HCT116 (cell line): ENCODE data around the gene SPATA3. TPM values are rescaled to one million over a fixed set of nuclear protein-coding genes. Genes with fewer than 3 reads are reported as not detected.

Experiments used
- ATAC-seq: fragments of 200-7000 bp; cut with Tn5 transposase; 2 replicates; pipeline ENCODE4 v1.9.1; 2020; ENCODE audit warnings: mild to moderate bottlenecking, moderate library complexity
- BruUV-seq: library from RNA; stranded (reverse); fragments of 400-500 nt; replicated peaks from 2 replicates; lab custom pipeline; 2021; lab: Mats Ljungman, UMichigan
- CTCF ChIA-PET: fragments of 300-600 bp; sonication (Branson Sonifier 250); formaldehyde crosslinking; loops from one replicate; lab custom pipeline; 2021; ENCODE audit warnings: antibody characterized with exemption; lab: Charles Lee
- POLR2A ChIA-PET: fragments of 300-600, 350-600 bp; sonication (Branson Sonifier 250); formaldehyde crosslinking; loops from one replicate; lab custom pipeline; 2021; ENCODE audit warnings: antibody characterized with exemption; lab: Charles Lee
- RAD21 ChIA-PET, 2 experiments: fragments of 300-600 bp; sonication (Branson Sonifier 250); formaldehyde crosslinking; loops; one replicate each; lab custom pipeline; 2023; ENCODE audit warnings: low total read pairs in 2 of 2; ENCODE audit not compliant: uncharacterized antibody in 2 of 2, unreplicated experiment in 2 of 2, low non-redundant PET in 1 of 2; lab: Charles Lee
- DNase-seq: peaks from one replicate; pipeline ENCODE4 v3.0.0-alpha.2; 2010; ENCODE audit warnings: low read depth, low spot score
- H2AFZ ChIP-seq: fragments of 200-600 bp; shearing (Covaris generic), sonication (generic); 2 replicates; pipeline ENCODE4 v1.6.1; 2017; ENCODE audit warnings: low read depth, mixed run types, mixed read lengths, antibody characterized with exemption, low read length; ENCODE audit not compliant: poor library complexity, severe bottlenecking
- H3K27ac ChIP-seq: 2 replicates; pipeline ENCODE4 v1.5.1; 2012; ENCODE audit warnings: low read depth, low read length
- H3K27me3 ChIP-seq: fragments of 200-600 bp; sonication (generic); 2 replicates; pipeline ENCODE4 v1.6.1; 2016; ENCODE audit warnings: mixed run types, low read length, mixed read lengths; ENCODE audit not compliant: insufficient read depth
- H3K36me3 ChIP-seq, 2 experiments: fragments of 200-500 bp in 1 of 2; fragments of 200-600 bp in 1 of 2; sonication (Bioruptor generic) in 1 of 2; sonication (generic) in 1 of 2; 2 replicates each; pipeline versions ENCODE4 v1.5.1 to v1.6.1; 2014 to 2016; ENCODE audit warnings: low read length in 2 of 2, inconsistent platforms in 1 of 2, mixed read lengths in 1 of 2, mixed run types in 1 of 2; ENCODE audit not compliant: insufficient read depth in 2 of 2, control insufficient read depth in 1 of 2
- H3K4me1 ChIP-seq, 2 experiments: fragments of 200-600 bp in 1 of 2; sonication (generic) in 1 of 2; 2 replicates each; pipeline versions ENCODE4 v1.5.1 to v1.6.1; 2012 to 2017; ENCODE audit warnings: low read length in 2 of 2, inconsistent platforms in 1 of 2, mild to moderate bottlenecking in 1 of 2, mixed read lengths in 1 of 2, mixed run types in 1 of 2, moderate library complexity in 1 of 2; ENCODE audit not compliant: insufficient read depth in 2 of 2, control insufficient read depth in 1 of 2
- H3K4me2 ChIP-seq: fragments of 200-600 bp; sonication (generic); 2 replicates; pipeline ENCODE4 v1.6.1; 2017; ENCODE audit warnings: mixed run types, low read length, mixed read lengths
- H3K4me3 ChIP-seq, 2 experiments: fragments of 200-600 bp in 1 of 2; sonication (generic) in 1 of 2; replicated peaks in 1 of 2; 2 replicates each; pipeline ENCODE4 v1.5.1; 2011 to 2016; ENCODE audit warnings: low read length in 2 of 2, control low read depth in 1 of 2, low read depth in 1 of 2, mild to moderate bottlenecking in 1 of 2, mixed read lengths in 1 of 2, mixed run types in 1 of 2
- H3K79me2 ChIP-seq: fragments of 200-600 bp; sonication (generic); 2 replicates; pipeline ENCODE4 v1.6.1; 2017; ENCODE audit warnings: mild to moderate bottlenecking, mixed run types, low read length, moderate library complexity, mixed read lengths; ENCODE audit not compliant: insufficient read depth
- H3K9ac ChIP-seq: fragments of 200-600 bp; sonication (generic); 2 replicates; pipeline ENCODE4 v1.6.1; 2016; ENCODE audit warnings: low read length, mixed read lengths
- H3K9me2 ChIP-seq: fragments of 200-600 bp; sonication (generic), shearing (Covaris generic); 2 replicates; pipeline ENCODE4 v1.6.1; 2017; ENCODE audit warnings: mixed run types, mild to moderate bottlenecking, moderate library complexity; ENCODE audit not compliant: insufficient read depth
- H3K9me3 ChIP-seq, 2 experiments: fragments of 200-500 bp in 1 of 2; fragments of 200-600 bp in 1 of 2; sonication (Bioruptor generic) in 1 of 2; sonication (generic) in 1 of 2; 2 replicates each; pipeline ENCODE4 v1.6.1; 2014 to 2017; ENCODE audit warnings: low read length in 2 of 2, mixed read lengths in 2 of 2, inconsistent platforms in 1 of 2, low read depth in 1 of 2, mild to moderate bottlenecking in 1 of 2, mixed run types in 1 of 2, moderate library complexity in 1 of 2; ENCODE audit not compliant: control insufficient read depth in 1 of 2, insufficient read depth in 1 of 2
- H4K20me1 ChIP-seq: fragments of 200-600 bp; sonication (generic), shearing (Covaris generic); 2 replicates; pipeline ENCODE4 v1.6.1; 2017; ENCODE audit warnings: mixed run types, mild to moderate bottlenecking, moderate library complexity; ENCODE audit not compliant: insufficient read depth
- CEBPB ChIP-seq: IDR thresholded peaks from 2 replicates; pipeline ENCODE4 v1.6.1; 2012; ENCODE audit warnings: low read depth
- CTCF ChIP-seq, 3 experiments: fragments of 200-600 bp in 1 of 3; sonication (generic) in 1 of 3; IDR thresholded peaks in 2 of 3; conservative IDR thresholded peaks in 1 of 3; 2 replicates each; pipeline ENCODE4 v1.5.1; 2012 to 2017; ENCODE audit warnings: low read depth in 2 of 3, low read length in 2 of 3, antibody characterized with exemption in 1 of 3, borderline replicate concordance in 1 of 3, control low read depth in 1 of 3, mild to moderate bottlenecking in 1 of 3, mixed read lengths in 1 of 3, mixed run types in 1 of 3, moderate library complexity in 1 of 3; ENCODE audit not compliant: insufficient read depth in 1 of 3
- EGR1 ChIP-seq: IDR thresholded peaks from 2 replicates; pipeline ENCODE4 v1.6.1; 2012; ENCODE audit warnings: low read depth
- EZH2 ChIP-seq: fragments of 200-600 bp; sonication (generic); IDR thresholded peaks from 2 replicates; pipeline ENCODE4 v1.6.1; 2017; ENCODE audit warnings: antibody characterized with exemption, mixed run types
- EZH2phosphoT487 ChIP-seq: fragments of 200-600 bp; IDR thresholded peaks from 2 replicates; pipeline ENCODE4 v1.6.1; 2018; ENCODE audit warnings: antibody characterized with exemption, borderline replicate concordance
- JUND ChIP-seq: IDR thresholded peaks from 2 replicates; pipeline ENCODE4 v1.6.1; 2012
- POLR2AphosphoS5 ChIP-seq: IDR thresholded peaks from 2 replicates; pipeline ENCODE4 v1.6.1; 2011; ENCODE audit warnings: mild to moderate bottlenecking, low read depth, low read length, moderate library complexity
- RAD21 ChIP-seq: IDR thresholded peaks from 2 replicates; pipeline ENCODE4 v1.6.1; 2012; ENCODE audit warnings: low read depth, mild to moderate bottlenecking
- SIN3A ChIP-seq: IDR thresholded peaks from 2 replicates; pipeline ENCODE4 v1.6.1; 2012; ENCODE audit warnings: low read depth
- SP1 ChIP-seq: IDR thresholded peaks from 2 replicates; pipeline ENCODE4 v1.6.1; 2012; ENCODE audit warnings: low read depth
- SRF ChIP-seq: IDR thresholded peaks from 2 replicates; pipeline ENCODE4 v1.6.1; 2012; ENCODE audit warnings: low read depth
- TCF7L2 ChIP-seq: IDR thresholded peaks from 2 replicates; pipeline ENCODE4 v1.7.0; 2011; ENCODE audit warnings: borderline replicate concordance, inconsistent platforms; ENCODE audit not compliant: insufficient read depth, insufficient read length; ENCODE audit errors: extremely low read depth
- YY1 ChIP-seq: IDR thresholded peaks from 2 replicates; pipeline ENCODE4 v1.6.1; 2011; ENCODE audit warnings: low read length, low read depth, moderate library complexity, mild to moderate bottlenecking; ENCODE audit not compliant: insufficient replicate concordance; ENCODE audit errors: extremely low read depth
- ZFX ChIP-seq: fragments of 450-650 bp; IDR thresholded peaks from 2 replicates; pipeline ENCODE4 v1.6.1; 2017
- ZNF274 ChIP-seq: fragments of 200-500 bp; sonication (Bioruptor generic); IDR thresholded peaks from 2 replicates; pipeline ENCODE4 v1.6.1; 2014; ENCODE audit warnings: mild to moderate bottlenecking, low read depth, low read length, inconsistent platforms
- intact Hi-C: fragments of 100-400 bp; cut with micrococcal nuclease; formaldehyde crosslinking; loops from 2 replicates; pipeline ENCODE4 v1.10.0; 2022
- total RNA-seq: library from RNA; stranded (reverse); gene quantifications from one replicate; pipeline ENCODE4 v1.2.1, GENCODE V29; 2021; ENCODE audit not compliant: unreplicated experiment
- TF ChIP-seq, protein P1 (sequence below): IDR thresholded peaks from 2 replicates; pipeline ENCODE4 v1.6.1; 2011; ENCODE audit warnings: mild to moderate bottlenecking, low read length, moderate library complexity; ENCODE audit not compliant: insufficient replicate concordance; ENCODE audit errors: extremely low read depth

The SPATA3 gene
- total RNA-seq, 1 experiment from 2014 or later, result not detected

DNA sequence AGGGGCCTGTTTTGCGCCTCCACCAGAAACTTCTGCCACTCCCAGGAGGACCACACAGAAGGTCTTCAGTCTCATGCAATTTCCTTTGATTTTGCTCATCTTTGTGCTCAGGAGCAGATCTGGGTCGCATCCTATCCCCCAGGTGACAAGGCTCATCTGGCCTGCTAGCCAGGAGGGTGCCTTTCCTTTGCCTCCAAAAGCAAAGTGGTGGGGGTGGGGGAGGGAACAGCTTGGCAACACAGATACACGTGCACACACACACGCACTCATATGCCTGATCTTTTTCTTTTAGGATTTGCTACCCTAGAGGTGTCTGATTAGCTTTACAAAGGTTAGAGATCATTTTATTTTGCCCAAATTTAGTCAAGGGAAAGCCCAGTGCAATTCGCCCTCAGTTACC lies 13.8 kb upstream of the SPATA3 start:
- ChIA-PET RAD21 (no interaction called here), POLR2A (no interaction called here), CTCF (interaction anchor here (1.3 kb wide), 1 partner anchor 158 kb away, joined by 3 read pairs; no protein-coding TSS in a partner anchor)
- H3K9ac ChIP-seq, result no peak overlapping the region
- H3K4me2 ChIP-seq, result no peak overlapping the region
- no peak overlapping the region for H3K27ac ChIP-seq
- no peaks in the 10 kb centered on the region for H3K36me3 ChIP-seq
- H3K27me3 ChIP-seq, result no peaks in the 10 kb centered on the region
- no peaks in the 10 kb centered on the region for H3K9me3 ChIP-seq
- no peaks in the 10 kb centered on the region for H4K20me1 ChIP-seq
- no peaks in the 10 kb centered on the region for H3K79me2 ChIP-seq
- intact Hi-C loops, result no loop called here
- no peak overlapping the region for H2AFZ ChIP-seq
- H3K9me2 ChIP-seq, result no peaks in the 10 kb centered on the region
- no peak for ATAC-seq
- BruUV-seq, result no TSS peak
- no peak overlapping the region for H3K4me3 ChIP-seq
- H3K4me1 ChIP-seq, result peaks cover 4 to 6% of the 10 kb centered on the region in 2 experiments; a peak in 3 of 4 replicates
- DNase-seq, result no peak
- TF ChIP-seq ZNF274, result no peak
- no peak for TF ChIP-seq ZFX
- no peak for TF ChIP-seq CTCF (IDR thresholded peaks at IDR 0.05 in 2 of 3, conservative IDR thresholded peaks at IDR 0.05 in 1 of 3; ENCODE audit: borderline replicate concordance in 1 of 3, insufficient read depth in 1 of 3, low read depth in 2 of 3, low read length in 2 of 3)
- no peak for TF ChIP-seq EGR1
- TF ChIP-seq TCF7L2, result no peak
- TF ChIP-seq SRF, result no peak
- TF ChIP-seq, protein P1, sequence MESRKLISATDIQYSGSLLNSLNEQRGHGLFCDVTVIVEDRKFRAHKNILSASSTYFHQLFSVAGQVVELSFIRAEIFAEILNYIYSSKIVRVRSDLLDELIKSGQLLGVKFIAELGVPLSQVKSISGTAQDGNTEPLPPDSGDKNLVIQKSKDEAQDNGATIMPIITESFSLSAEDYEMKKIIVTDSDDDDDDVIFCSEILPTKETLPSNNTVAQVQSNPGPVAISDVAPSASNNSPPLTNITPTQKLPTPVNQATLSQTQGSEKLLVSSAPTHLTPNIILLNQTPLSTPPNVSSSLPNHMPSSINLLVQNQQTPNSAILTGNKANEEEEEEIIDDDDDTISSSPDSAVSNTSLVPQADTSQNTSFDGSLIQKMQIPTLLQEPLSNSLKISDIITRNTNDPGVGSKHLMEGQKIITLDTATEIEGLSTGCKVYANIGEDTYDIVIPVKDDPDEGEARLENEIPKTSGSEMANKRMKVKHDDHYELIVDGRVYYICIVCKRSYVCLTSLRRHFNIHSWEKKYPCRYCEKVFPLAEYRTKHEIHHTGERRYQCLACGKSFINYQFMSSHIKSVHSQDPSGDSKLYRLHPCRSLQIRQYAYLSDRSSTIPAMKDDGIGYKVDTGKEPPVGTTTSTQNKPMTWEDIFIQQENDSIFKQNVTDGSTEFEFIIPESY, result no peak
- no peak for TF ChIP-seq JUND
- TF ChIP-seq YY1, result no peak
- no peak for TF ChIP-seq POLR2AphosphoS5
- no peak for TF ChIP-seq CEBPB
- no peak for TF ChIP-seq SIN3A
- TF ChIP-seq EZH2, result no peak
- no peak for TF ChIP-seq EZH2phosphoT487
- TF ChIP-seq SP1, result no peak
- TF ChIP-seq RAD21, result no peak
